SK-N-SH treated with all-trans-retinoic acid at 6 μM for 48 hours (cell line): ENCODE data around the gene ZNF549.
"Not testable (repeated sequence)": the region's sequence is repeated elsewhere in the genome, so short reads cannot be mapped to it uniquely, and the experiment has no call there.

ENCODE experiments used
- ATAC-seq: fragments of 200-7000 bp; cut with Tn5 transposase; 3 replicates; pipeline ENCODE4 v1.9.1; 2020; ENCODE audit warnings: mild to moderate bottlenecking, moderate library complexity
- ARNTL ChIP-seq: fragments of 450-650 bp; formaldehyde crosslinking; IDR thresholded peaks from 2 replicates; pipeline ENCODE4 v1.5.0; 2020; ENCODE audit warnings: low read depth, mild to moderate bottlenecking, moderate library complexity, borderline replicate concordance
- BACH2 ChIP-seq: fragments of 250-450 bp; sonication (Bioruptor Pico); IDR thresholded peaks from 2 replicates; pipeline ENCODE4 v1.9.0; 2021; ENCODE audit warnings: mild to moderate bottlenecking, borderline replicate concordance
- CSDC2 ChIP-seq: fragments of 250-450 bp; sonication (Bioruptor Pico); IDR thresholded peaks from 2 replicates; pipeline ENCODE4 v1.5.0; 2020; ENCODE audit warnings: mild to moderate bottlenecking, moderate library complexity
- ESRRG ChIP-seq: fragments of 250-450 bp; sonication (Bioruptor Pico); IDR thresholded peaks from 2 replicates; pipeline ENCODE4 v1.6.1; 2021; ENCODE audit warnings: mild to moderate bottlenecking
- ISL1 ChIP-seq: fragments of 250-450 bp; sonication (Bioruptor Pico); IDR thresholded peaks from 2 replicates; pipeline ENCODE4 v2.1.2; 2022; ENCODE audit warnings: mild to moderate bottlenecking, moderate library complexity
- PPARA ChIP-seq: fragments of 250-450 bp; sonication (Bioruptor Pico); IDR thresholded peaks from 2 replicates; pipeline ENCODE4 v1.5.0; 2020; ENCODE audit warnings: mild to moderate bottlenecking, borderline replicate concordance
- RARB ChIP-seq: fragments of 250-450 bp; sonication (Bioruptor Pico); IDR thresholded peaks from 2 replicates; pipeline ENCODE4 v1.8.0; 2021; ENCODE audit warnings: mild to moderate bottlenecking, moderate library complexity
- SNAI2 ChIP-seq: fragments of 250-450 bp; sonication (Bioruptor Pico); IDR thresholded peaks from 2 replicates; pipeline ENCODE4 v1.5.0; 2020; ENCODE audit warnings: mild to moderate bottlenecking, moderate library complexity
- TCF4 ChIP-seq: fragments of 250-450 bp; sonication (Bioruptor Pico); IDR thresholded peaks from 2 replicates; pipeline ENCODE4 v1.8.0; 2021; ENCODE audit warnings: mild to moderate bottlenecking, moderate library complexity, borderline replicate concordance
- ZC3H10 ChIP-seq: fragments of 250-450 bp; sonication (Bioruptor Pico); IDR thresholded peaks from 2 replicates; pipeline ENCODE4 v1.5.1; 2021; ENCODE audit warnings: mild to moderate bottlenecking, moderate library complexity
- ZFP3 ChIP-seq: fragments of 250-450 bp; sonication (Bioruptor Pico); IDR thresholded peaks from 2 replicates; pipeline ENCODE4 v1.5.0; 2020; ENCODE audit warnings: mild to moderate bottlenecking, moderate library complexity
- ZFP30 ChIP-seq: fragments of 450-650 bp; formaldehyde crosslinking; IDR thresholded peaks from 2 replicates; pipeline ENCODE4 v1.5.0; 2022; ENCODE audit warnings: mild to moderate bottlenecking, moderate library complexity
- ZNF565 ChIP-seq: fragments of 450-650 bp; formaldehyde crosslinking; conservative IDR thresholded peaks from 2 replicates; pipeline ENCODE4 v1.5.0; 2020; ENCODE audit warnings: low read depth, mild to moderate bottlenecking, moderate library complexity
- ZNF70 ChIP-seq: fragments of 450-650 bp; formaldehyde crosslinking; IDR thresholded peaks from 2 replicates; pipeline ENCODE4 v1.5.0; 2020; ENCODE audit warnings: mild to moderate bottlenecking, moderate library complexity
- ZNF8 ChIP-seq: fragments of 450-650 bp; formaldehyde crosslinking; IDR thresholded peaks from 2 replicates; pipeline ENCODE4 v1.5.0; 2020; ENCODE audit warnings: mild to moderate bottlenecking, moderate library complexity
- TF ChIP-seq, protein P1 (sequence below): fragments of 250-450 bp; sonication (Bioruptor Pico); IDR thresholded peaks from 2 replicates; pipeline ENCODE4 v1.5.1; 2020; ENCODE audit warnings: low read depth, mild to moderate bottlenecking, moderate library complexity
- TF ChIP-seq, protein P2 (sequence below): fragments of 250-450 bp; sonication (Bioruptor Pico); IDR thresholded peaks from 2 replicates; pipeline ENCODE4 v1.5.1; 2021; ENCODE audit warnings: mild to moderate bottlenecking, moderate library complexity
- TF ChIP-seq, protein P3 (sequence below): fragments of 250-450 bp; sonication (Bioruptor Pico); IDR thresholded peaks from 2 replicates; pipeline ENCODE4 v1.5.0; 2020; ENCODE audit warnings: mild to moderate bottlenecking, moderate library complexity
- TF ChIP-seq, protein P4 (sequence below): fragments of 250-450 bp; sonication (Bioruptor Pico); IDR thresholded peaks from 2 replicates; pipeline ENCODE4 v1.8.0; 2020; ENCODE audit warnings: mild to moderate bottlenecking, moderate library complexity, borderline replicate concordance

Gene ZNF549

DNA sequence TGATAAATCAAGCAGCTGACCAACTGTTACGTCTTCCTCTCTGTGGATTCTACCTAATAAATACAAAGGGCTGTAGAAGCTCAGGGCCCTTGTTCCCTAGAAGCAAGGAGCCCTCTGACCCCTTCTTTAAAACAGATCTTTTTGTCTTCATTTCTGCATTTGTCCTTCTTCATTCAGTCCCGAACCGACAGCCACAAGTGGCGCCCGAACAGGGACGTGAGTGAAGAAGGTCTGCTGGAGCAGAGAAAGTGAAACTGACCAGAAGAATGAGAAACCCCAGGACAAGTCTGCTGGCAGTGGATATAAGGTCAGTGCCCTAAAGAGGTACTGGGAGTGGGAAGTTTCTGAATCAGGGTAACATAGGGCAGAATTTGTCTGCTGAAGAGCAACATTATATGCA, 14.3 kb upstream of the ZNF549 start:
- no peak for ATAC-seq
- TF ChIP-seq, protein P1, sequence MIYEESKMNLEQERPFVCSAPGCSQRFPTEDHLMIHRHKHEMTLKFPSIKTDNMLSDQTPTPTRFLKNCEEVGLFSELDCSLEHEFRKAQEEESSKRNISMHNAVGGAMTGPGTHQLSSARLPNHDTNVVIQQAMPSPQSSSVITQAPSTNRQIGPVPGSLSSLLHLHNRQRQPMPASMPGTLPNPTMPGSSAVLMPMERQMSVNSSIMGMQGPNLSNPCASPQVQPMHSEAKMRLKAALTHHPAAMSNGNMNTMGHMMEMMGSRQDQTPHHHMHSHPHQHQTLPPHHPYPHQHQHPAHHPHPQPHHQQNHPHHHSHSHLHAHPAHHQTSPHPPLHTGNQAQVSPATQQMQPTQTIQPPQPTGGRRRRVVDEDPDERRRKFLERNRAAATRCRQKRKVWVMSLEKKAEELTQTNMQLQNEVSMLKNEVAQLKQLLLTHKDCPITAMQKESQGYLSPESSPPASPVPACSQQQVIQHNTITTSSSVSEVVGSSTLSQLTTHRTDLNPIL (CRISPR knock-in tag), result no peak
- no peak for TF ChIP-seq PPARA
- TF ChIP-seq BACH2 (CRISPR knock-in tag), result no peak
- no peak for TF ChIP-seq ZNF565 (CRISPR knock-in tag)

DNA sequence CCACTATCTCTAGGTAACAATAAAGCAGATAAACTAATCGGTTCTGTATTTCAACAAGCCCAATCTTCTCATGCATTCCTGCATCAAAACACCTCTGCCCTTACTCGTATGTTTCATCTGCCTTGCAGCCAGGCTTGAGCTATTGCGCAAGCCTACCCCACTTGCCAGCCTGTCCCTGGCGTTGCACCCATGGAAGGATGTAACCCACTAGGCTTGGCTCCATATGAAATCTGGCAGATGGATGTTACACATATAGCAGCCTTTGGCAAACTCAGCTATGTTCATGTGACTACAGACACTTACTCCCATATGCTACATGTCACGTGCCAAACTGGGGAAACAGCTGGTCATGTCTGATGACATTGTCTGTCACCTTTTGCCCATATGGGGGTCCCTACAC, 11.9 kb upstream of the ZNF549 start:
- no peak for TF ChIP-seq ESRRG (CRISPR knock-in tag)
- TF ChIP-seq ARNTL (CRISPR knock-in tag), result no peak
- TF ChIP-seq TCF4 (CRISPR knock-in tag), result no peak
- TF ChIP-seq, protein P2, sequence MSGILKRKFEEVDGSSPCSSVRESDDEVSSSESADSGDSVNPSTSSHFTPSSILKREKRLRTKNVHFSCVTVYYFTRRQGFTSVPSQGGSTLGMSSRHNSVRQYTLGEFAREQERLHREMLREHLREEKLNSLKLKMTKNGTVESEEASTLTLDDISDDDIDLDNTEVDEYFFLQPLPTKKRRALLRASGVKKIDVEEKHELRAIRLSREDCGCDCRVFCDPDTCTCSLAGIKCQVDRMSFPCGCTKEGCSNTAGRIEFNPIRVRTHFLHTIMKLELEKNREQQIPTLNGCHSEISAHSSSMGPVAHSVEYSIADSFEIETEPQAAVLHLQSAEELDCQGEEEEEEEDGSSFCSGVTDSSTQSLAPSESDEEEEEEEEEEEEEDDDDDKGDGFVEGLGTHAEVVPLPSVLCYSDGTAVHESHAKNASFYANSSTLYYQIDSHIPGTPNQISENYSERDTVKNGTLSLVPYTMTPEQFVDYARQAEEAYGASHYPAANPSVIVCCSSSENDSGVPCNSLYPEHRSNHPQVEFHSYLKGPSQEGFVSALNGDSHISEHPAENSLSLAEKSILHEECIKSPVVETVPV (CRISPR knock-in tag), result no peak
- TF ChIP-seq ZNF8 (CRISPR knock-in tag), result no peak
- TF ChIP-seq ZFP3 (CRISPR knock-in tag), result no peak
- ATAC-seq, result no peak

DNA sequence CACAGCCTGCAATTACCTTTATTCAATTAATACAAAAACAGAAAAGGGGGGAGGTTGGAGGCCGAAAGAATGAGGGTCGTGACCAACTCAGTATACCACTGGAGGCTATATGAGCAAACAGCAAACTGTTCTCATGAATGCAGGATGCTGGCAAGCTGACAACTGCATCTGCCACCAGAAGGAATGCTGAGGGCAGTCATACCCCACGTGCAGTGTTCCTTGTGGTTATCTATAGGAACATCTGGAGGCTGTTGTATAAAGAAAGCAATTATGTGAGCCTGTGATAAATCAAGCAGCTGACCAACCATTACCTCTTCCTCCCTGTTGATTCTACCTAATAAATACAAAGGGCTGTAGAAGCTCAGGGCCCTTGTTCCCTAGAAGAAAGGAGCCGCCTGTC, 9.1 kb upstream of the ZNF549 start:
- ATAC-seq, result not testable (repeated sequence)

DNA sequence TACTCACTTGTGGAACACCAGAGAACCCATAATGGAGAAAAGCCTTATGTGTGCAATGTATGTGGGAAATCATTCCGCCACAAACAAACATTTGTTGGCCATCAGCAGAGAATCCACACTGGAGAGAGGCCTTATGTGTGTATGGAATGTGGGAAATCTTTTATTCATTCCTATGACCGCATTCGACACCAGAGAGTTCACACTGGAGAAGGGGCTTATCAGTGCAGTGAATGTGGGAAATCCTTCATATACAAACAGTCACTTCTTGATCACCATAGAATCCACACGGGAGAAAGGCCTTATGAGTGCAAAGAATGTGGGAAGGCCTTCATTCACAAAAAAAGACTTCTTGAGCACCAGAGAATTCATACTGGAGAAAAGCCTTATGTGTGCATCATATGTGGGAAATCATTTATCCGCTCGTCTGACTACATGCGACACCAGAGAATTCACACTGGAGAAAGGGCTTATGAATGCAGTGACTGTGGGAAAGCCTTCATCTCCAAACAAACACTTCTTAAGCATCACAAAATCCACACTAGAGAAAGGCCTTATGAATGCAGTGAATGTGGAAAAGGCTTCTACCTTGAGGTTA, 10.9 kb downstream of the ZNF549 start:
- TF ChIP-seq ESRRG (CRISPR knock-in tag) (no peak), SNAI2 (CRISPR knock-in tag) (no peak), ISL1 (no peak), ZC3H10 (no peak)
- TF ChIP-seq, protein P3, sequence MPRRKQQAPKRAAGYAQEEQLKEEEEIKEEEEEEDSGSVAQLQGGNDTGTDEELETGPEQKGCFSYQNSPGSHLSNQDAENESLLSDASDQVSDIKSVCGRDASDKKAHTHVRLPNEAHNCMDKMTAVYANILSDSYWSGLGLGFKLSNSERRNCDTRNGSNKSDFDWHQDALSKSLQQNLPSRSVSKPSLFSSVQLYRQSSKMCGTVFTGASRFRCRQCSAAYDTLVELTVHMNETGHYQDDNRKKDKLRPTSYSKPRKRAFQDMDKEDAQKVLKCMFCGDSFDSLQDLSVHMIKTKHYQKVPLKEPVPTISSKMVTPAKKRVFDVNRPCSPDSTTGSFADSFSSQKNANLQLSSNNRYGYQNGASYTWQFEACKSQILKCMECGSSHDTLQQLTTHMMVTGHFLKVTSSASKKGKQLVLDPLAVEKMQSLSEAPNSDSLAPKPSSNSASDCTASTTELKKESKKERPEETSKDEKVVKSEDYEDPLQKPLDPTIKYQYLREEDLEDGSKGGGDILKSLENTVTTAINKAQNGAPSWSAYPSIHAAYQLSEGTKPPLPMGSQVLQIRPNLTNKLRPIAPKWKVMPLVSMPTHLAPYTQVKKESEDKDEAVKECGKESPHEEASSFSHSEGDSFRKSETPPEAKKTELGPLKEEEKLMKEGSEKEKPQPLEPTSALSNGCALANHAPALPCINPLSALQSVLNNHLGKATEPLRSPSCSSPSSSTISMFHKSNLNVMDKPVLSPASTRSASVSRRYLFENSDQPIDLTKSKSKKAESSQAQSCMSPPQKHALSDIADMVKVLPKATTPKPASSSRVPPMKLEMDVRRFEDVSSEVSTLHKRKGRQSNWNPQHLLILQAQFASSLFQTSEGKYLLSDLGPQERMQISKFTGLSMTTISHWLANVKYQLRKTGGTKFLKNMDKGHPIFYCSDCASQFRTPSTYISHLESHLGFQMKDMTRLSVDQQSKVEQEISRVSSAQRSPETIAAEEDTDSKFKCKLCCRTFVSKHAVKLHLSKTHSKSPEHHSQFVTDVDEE, result no peak
- TF ChIP-seq, protein P1 (CRISPR knock-in tag), result no peak
- TF ChIP-seq, all 23 proteins: peak for 0
- ATAC-seq, result no peak

DNA sequence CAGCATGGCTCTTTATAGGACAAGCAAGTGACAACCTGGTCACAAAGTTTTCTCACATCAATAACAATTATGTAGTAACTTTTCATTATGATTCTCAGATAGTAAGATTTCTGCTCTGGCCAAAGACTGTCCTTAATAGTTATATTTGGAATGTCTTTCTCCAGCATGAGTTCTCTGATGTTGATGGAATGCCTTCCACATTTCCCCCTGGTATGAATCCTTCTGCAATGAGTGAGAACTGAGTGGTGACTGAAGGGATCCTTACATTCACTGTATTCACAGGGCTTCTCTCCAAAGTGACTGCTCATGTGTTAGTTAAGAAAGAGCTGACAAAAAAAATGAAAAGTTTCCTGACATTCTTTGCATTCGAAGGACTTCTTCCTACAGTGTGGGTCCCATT, 19.4 kb downstream of the ZNF549 start:
- no peak for TF ChIP-seq ESRRG (CRISPR knock-in tag)
- TF ChIP-seq ZNF70 (CRISPR knock-in tag), result no peak
- no peak for TF ChIP-seq TCF4 (CRISPR knock-in tag)
- TF ChIP-seq PPARA, result no peak
- TF ChIP-seq, protein P4, sequence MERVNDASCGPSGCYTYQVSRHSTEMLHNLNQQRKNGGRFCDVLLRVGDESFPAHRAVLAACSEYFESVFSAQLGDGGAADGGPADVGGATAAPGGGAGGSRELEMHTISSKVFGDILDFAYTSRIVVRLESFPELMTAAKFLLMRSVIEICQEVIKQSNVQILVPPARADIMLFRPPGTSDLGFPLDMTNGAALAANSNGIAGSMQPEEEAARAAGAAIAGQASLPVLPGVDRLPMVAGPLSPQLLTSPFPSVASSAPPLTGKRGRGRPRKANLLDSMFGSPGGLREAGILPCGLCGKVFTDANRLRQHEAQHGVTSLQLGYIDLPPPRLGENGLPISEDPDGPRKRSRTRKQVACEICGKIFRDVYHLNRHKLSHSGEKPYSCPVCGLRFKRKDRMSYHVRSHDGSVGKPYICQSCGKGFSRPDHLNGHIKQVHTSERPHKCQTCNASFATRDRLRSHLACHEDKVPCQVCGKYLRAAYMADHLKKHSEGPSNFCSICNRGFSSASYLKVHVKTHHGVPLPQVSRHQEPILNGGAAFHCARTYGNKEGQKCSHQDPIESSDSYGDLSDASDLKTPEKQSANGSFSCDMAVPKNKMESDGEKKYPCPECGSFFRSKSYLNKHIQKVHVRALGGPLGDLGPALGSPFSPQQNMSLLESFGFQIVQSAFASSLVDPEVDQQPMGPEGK (CRISPR knock-in tag), result no peak
- no peak for TF ChIP-seq ISL1
- no peak for TF ChIP-seq SNAI2 (CRISPR knock-in tag)
- no peak for TF ChIP-seq ZNF8 (CRISPR knock-in tag)
- no peak for TF ChIP-seq CSDC2
- TF ChIP-seq ZFP30, result no peak
- TF ChIP-seq ZFP3 (CRISPR knock-in tag), result no peak
- no peak for TF ChIP-seq RARB (CRISPR knock-in tag)
- no peak for TF ChIP-seq ZNF565 (CRISPR knock-in tag)
- no peak for ATAC-seq
